H9 (cell line): Measurements from ENCODE around the gene IMMP2L. TPM values are rescaled to one million over a fixed set of nuclear protein-coding genes. Genes with fewer than 3 reads are reported as not detected.

Source experiments
- DNase-seq: peaks from one replicate; pipeline ENCODE4 v3.0.0-alpha.2; 2017
- H2AFZ ChIP-seq: one replicate; pipeline ENCODE4 v1.6.1; 2013; ENCODE audit warnings: mild to moderate bottlenecking, low read length, control low read depth, moderate library complexity
- H2AK5ac ChIP-seq: 2 replicates; pipeline ENCODE4 v1.6.1; 2013; ENCODE audit warnings: low read length, control low read depth, mixed read lengths; ENCODE audit not compliant: insufficient read length
- H2BK120ac ChIP-seq: one replicate; pipeline ENCODE4 v1.6.1; 2013; ENCODE audit warnings: low read depth, mild to moderate bottlenecking, low read length, control low read depth, inconsistent platforms; ENCODE audit not compliant: poor library complexity, severe bottlenecking
- H2BK12ac ChIP-seq: 2 replicates; pipeline ENCODE4 v1.6.1; 2013; ENCODE audit warnings: low read length, control low read depth, mixed read lengths, low read depth; ENCODE audit not compliant: insufficient read length
- H2BK15ac ChIP-seq: 2 replicates; pipeline ENCODE4 v1.6.1; 2013; ENCODE audit warnings: low read depth, low read length, control low read depth
- H2BK20ac ChIP-seq: one replicate; pipeline ENCODE4 v1.6.1; 2013; ENCODE audit warnings: low read depth, mild to moderate bottlenecking, low read length, control low read depth, inconsistent platforms; ENCODE audit not compliant: poor library complexity, severe bottlenecking
- H2BK5ac ChIP-seq: 2 replicates; pipeline ENCODE4 v1.6.1; 2013; ENCODE audit warnings: low read length, control low read depth, mixed read lengths; ENCODE audit not compliant: insufficient read length
- H3K14ac ChIP-seq: 2 replicates; pipeline ENCODE4 v1.6.1; 2013; ENCODE audit warnings: low read length, control low read depth; ENCODE audit not compliant: insufficient read depth
- H3K18ac ChIP-seq: 2 replicates; pipeline ENCODE4 v1.6.1; 2013; ENCODE audit warnings: low read depth, mild to moderate bottlenecking, mixed read lengths, low read length, control low read depth; ENCODE audit not compliant: insufficient read length
- H3K23ac ChIP-seq: 2 replicates; pipeline ENCODE4 v1.6.1; 2013; ENCODE audit warnings: low read length, control low read depth, mixed read lengths, low read depth; ENCODE audit not compliant: insufficient read length
- H3K23me2 ChIP-seq: 2 replicates; pipeline ENCODE4 v1.6.1; 2013; ENCODE audit warnings: low read depth, mild to moderate bottlenecking, mixed read lengths, low read length, control low read depth; ENCODE audit not compliant: insufficient read length, poor library complexity, severe bottlenecking
- H3K27ac ChIP-seq: 2 replicates; pipeline ENCODE4 v1.5.1; 2013; ENCODE audit warnings: low read length, control low read depth, mixed read lengths, low read depth; ENCODE audit not compliant: insufficient read length
- H3K27me3 ChIP-seq: 2 replicates; pipeline ENCODE4 v1.6.1; 2013; ENCODE audit warnings: low read length, control low read depth, inconsistent platforms; ENCODE audit not compliant: insufficient read depth
- H3K4ac ChIP-seq: 2 replicates; pipeline ENCODE4 v1.6.1; 2013; ENCODE audit warnings: low read depth, mild to moderate bottlenecking, control low read depth, inconsistent platforms, low read length, moderate library complexity
- H3K4me1 ChIP-seq: 2 replicates; pipeline ENCODE4 v1.6.1; 2013; ENCODE audit warnings: low read length, control low read depth, inconsistent platforms; ENCODE audit not compliant: insufficient read depth
- H3K4me2 ChIP-seq: 2 replicates; pipeline ENCODE4 v1.6.1; 2013; ENCODE audit warnings: low read length, control low read depth, mixed read lengths; ENCODE audit not compliant: insufficient read length, insufficient read depth
- H3K56ac ChIP-seq: 2 replicates; pipeline ENCODE4 v1.6.1; 2013; ENCODE audit warnings: low read depth, mild to moderate bottlenecking, mixed read lengths, low read length, control low read depth; ENCODE audit not compliant: insufficient read length
- H3K79me1 ChIP-seq: 2 replicates; pipeline ENCODE4 v1.6.1; 2013; ENCODE audit warnings: low read depth, mild to moderate bottlenecking, moderate library complexity, low read length, control low read depth, inconsistent platforms; ENCODE audit not compliant: insufficient read depth, poor library complexity, severe bottlenecking
- H3K79me2 ChIP-seq: 2 replicates; pipeline ENCODE4 v1.6.1; 2013; ENCODE audit warnings: low read length, control low read depth, inconsistent platforms; ENCODE audit not compliant: insufficient read depth
- H3K9ac ChIP-seq: 2 replicates; pipeline ENCODE4 v1.6.1; 2013; ENCODE audit warnings: low read length, control low read depth, mixed read lengths; ENCODE audit not compliant: insufficient read length; ENCODE audit errors: extremely low read depth
- H3K9me3 ChIP-seq: one replicate; pipeline ENCODE4 v1.6.1; 2013; ENCODE audit warnings: low read depth, low read length, inconsistent platforms; ENCODE audit not compliant: control insufficient read depth
- H3T11ph ChIP-seq: one replicate; pipeline ENCODE4 v1.6.1; 2013; ENCODE audit warnings: mild to moderate bottlenecking, low read length, control low read depth, inconsistent platforms
- H4K20me1 ChIP-seq: one replicate; pipeline ENCODE4 v1.6.1; 2013; ENCODE audit not compliant: control insufficient read depth, insufficient read length, insufficient read depth
- H4K5ac ChIP-seq: 2 replicates; pipeline ENCODE4 v1.6.1; 2013; ENCODE audit warnings: low read depth, mild to moderate bottlenecking, mixed read lengths, low read length, control low read depth; ENCODE audit not compliant: insufficient read length
- H4K8ac ChIP-seq: replicated peaks from 2 replicates; pipeline ENCODE4 v1.6.1; 2013; ENCODE audit warnings: low read length, control low read depth, mixed read lengths, low read depth; ENCODE audit not compliant: insufficient read length
- H4K91ac ChIP-seq: 2 replicates; pipeline ENCODE4 v1.6.1; 2013; ENCODE audit warnings: low read depth, mild to moderate bottlenecking, moderate library complexity, mixed read lengths, low read length, control low read depth; ENCODE audit not compliant: insufficient read length
- H3K27ac Mint-ChIP-seq, 3 experiments: 2 replicates in 2 of 3; 3 replicates in 1 of 3; pipeline ENCODE4 v1.8.0; 2020 to 2021; ENCODE audit warnings: mixed read lengths in 3 of 3, mild to moderate bottlenecking in 1 of 3, moderate library complexity in 1 of 3
- H3K27me3 Mint-ChIP-seq: 2 replicates; pipeline ENCODE4 v1.8.0; 2021; ENCODE audit warnings: low read depth, mild to moderate bottlenecking, moderate library complexity, mixed read lengths
- H3K36me3 Mint-ChIP-seq, 3 experiments: 2 replicates in 2 of 3; 3 replicates in 1 of 3; pipeline ENCODE4 v1.8.0; 2020 to 2021; ENCODE audit warnings: low read depth in 3 of 3, mixed read lengths in 3 of 3; ENCODE audit not compliant: insufficient read depth in 1 of 3
- H3K4me1 Mint-ChIP-seq, 2 experiments: 2 replicates each; pipeline ENCODE4 v1.8.0; 2020; ENCODE audit warnings: mixed read lengths in 2 of 2
- H3K4me3 Mint-ChIP-seq, 2 experiments: 2 replicates in 1 of 2; 3 replicates in 1 of 2; pipeline ENCODE4 v1.8.0; 2020 to 2021; ENCODE audit warnings: mild to moderate bottlenecking in 2 of 2, mixed read lengths in 2 of 2, moderate library complexity in 1 of 2
- H3K9me3 Mint-ChIP-seq, 2 experiments: 2 replicates in 1 of 2; 3 replicates in 1 of 2; pipeline ENCODE4 v1.8.0; 2020; ENCODE audit warnings: mild to moderate bottlenecking in 2 of 2, mixed read lengths in 2 of 2, moderate library complexity in 1 of 2
- WGBS: extraction: QIAGEN DNeasy Blood & Tissue Kit; methylation state at CpG from one replicate; pipeline ENCODE4 v1.1.7; 2013; ENCODE audit warnings: missing lambda C conversion rate, low lambda C conversion rate, mixed read lengths; ENCODE audit not compliant: insufficient read length; ENCODE audit errors: extremely low coverage; 5-methylcytosine and 5-hydroxymethylcytosine counted together
- total RNA-seq: library from RNA; stranded (reverse); gene quantifications from 2 replicates; pipeline ENCODE4 v1.2.1, GENCODE V29; 2021
- TF ChIP-seq, protein P1 (sequence below): fragments of 200-600 bp; sonication (generic); conservative IDR thresholded peaks from 3 replicates; pipeline ENCODE4 v1.8.0; 2021; ENCODE audit warnings: antibody characterized with exemption, mild to moderate bottlenecking

Gene IMMP2L
- total RNA-seq, 1 experiment from 2014 or later: 14.7 TPM

DNA sequence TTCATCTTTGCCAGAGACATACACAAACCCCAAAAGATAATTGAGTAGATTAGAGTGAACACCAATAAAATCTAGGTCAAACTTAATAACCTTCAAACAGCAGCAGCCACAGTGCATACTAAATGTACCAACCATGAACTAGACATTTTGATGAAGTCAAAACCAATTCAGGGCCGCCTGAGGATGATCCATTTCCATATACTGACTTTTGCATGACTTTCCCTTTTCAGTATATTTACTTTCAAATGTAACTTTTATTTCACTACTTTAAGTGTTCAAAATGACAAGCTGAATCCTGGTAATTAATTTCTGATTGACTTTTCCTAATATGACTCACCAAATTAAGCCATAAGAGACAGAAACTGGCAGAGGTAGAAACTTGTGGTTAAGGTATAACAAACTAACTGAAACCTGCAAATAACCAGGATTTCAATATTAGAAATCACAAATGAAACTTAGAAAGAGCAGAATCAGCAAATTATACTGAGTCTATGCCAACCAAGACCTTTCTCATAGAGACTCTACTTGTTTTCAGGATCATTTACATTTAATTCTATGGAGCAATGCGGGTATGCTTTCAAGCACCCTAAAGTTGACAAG is 643.2 kb downstream of the IMMP2L start:
- Histone ChIP-seq H3T11ph (no peak overlapping the region), H2BK20ac (no peak overlapping the region), H3K79me2 (no peaks in the 10 kb centered on the region), H4K8ac (no peak overlapping the region), H4K20me1 (no peaks in the 10 kb centered on the region), H3K27me3 (no peaks in the 10 kb centered on the region), H3K56ac (no peak overlapping the region), H4K91ac (no peak overlapping the region), H3K79me1 (no peaks in the 10 kb centered on the region), H2BK5ac (no peak overlapping the region), H2AK5ac (no peak overlapping the region), H3K23me2 (no peaks in the 10 kb centered on the region), H3K4me1 (peaks cover 4% of the 10 kb centered on the region; the same call in 1 of the 2 replicates), H2BK15ac (no peak overlapping the region), H3K14ac (no peak overlapping the region), H2AFZ (no peak overlapping the region), H3K9me3 (no peaks in the 10 kb centered on the region), H3K4ac (no peak overlapping the region), H3K18ac (no peak overlapping the region), H4K5ac (no peak overlapping the region), H3K27ac (no peak overlapping the region), H3K4me2 (no peak overlapping the region), H3K23ac (no peak overlapping the region), H2BK120ac (no peak overlapping the region), H3K9ac (no peak overlapping the region), H2BK12ac (no peak overlapping the region)
- TF ChIP-seq, protein P1, sequence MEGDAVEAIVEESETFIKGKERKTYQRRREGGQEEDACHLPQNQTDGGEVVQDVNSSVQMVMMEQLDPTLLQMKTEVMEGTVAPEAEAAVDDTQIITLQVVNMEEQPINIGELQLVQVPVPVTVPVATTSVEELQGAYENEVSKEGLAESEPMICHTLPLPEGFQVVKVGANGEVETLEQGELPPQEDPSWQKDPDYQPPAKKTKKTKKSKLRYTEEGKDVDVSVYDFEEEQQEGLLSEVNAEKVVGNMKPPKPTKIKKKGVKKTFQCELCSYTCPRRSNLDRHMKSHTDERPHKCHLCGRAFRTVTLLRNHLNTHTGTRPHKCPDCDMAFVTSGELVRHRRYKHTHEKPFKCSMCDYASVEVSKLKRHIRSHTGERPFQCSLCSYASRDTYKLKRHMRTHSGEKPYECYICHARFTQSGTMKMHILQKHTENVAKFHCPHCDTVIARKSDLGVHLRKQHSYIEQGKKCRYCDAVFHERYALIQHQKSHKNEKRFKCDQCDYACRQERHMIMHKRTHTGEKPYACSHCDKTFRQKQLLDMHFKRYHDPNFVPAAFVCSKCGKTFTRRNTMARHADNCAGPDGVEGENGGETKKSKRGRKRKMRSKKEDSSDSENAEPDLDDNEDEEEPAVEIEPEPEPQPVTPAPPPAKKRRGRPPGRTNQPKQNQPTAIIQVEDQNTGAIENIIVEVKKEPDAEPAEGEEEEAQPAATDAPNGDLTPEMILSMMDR: no peak
- WGBS: no CpG with 5 or more reads among the region's 2 CpGs
- peaks cover 6 to 10% of the 10 kb centered on the region in 2 experiments; a peak in 2 of 4 replicates for H3K4me1 Mint-ChIP-seq
- no peaks in the 10 kb centered on the region for H3K36me3 Mint-ChIP-seq
- no peak overlapping the region for H3K27ac Mint-ChIP-seq
- H3K27me3 Mint-ChIP-seq: no peaks in the 10 kb centered on the region
- H3K4me3 Mint-ChIP-seq: no peak overlapping the region
- no peaks in the 10 kb centered on the region for H3K9me3 Mint-ChIP-seq
- DNase-seq: no peak
